Stimulated activated CD8-positive, alpha-beta memory T cell treated with anti-CD3 and anti-CD28 coated beads, Interleukin-15, amount 100 ng/mL, for 48 hours (primary cell): ENCODE data around the gene SPAG9.
A peak's percentile ranks its signal among the peaks of the same experiment; 100 is the strongest.

Experiments used
- DNase-seq, 2 donors: peaks; one replicate each; pipeline ENCODE4 v3.0.0-alpha.2; 2020; ENCODE audit warnings: low read depth in 2 of 2

SPAG9 gene

GRCh38 chr17:50986989-50987660 lies 133.5 kb downstream of the SPAG9 start:
- no peak for DNase-seq

DNA sequence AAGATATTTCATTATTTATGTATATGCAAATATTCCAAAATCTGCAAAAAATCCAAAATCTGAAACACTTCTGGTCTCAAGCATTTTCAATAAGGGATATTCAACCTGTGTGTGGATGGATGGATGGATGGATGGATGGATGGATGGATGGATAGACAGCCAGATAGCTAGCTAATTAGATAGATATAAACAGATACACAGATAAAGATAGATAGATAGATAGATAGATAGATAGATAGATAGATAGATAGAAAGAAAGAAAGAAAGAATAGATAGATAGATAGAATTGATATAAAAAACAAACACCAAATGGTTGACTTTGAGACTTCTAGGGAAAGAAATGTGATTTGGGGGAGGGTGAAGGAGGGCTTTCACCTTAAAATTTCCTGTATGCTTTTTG lies 139.4 kb downstream of the SPAG9 start:
- DNase-seq = no peak

GRCh38 chr17:50979524-50979927 lies 141.1 kb downstream of the SPAG9 start:
- DNase-seq = no peak

DNA sequence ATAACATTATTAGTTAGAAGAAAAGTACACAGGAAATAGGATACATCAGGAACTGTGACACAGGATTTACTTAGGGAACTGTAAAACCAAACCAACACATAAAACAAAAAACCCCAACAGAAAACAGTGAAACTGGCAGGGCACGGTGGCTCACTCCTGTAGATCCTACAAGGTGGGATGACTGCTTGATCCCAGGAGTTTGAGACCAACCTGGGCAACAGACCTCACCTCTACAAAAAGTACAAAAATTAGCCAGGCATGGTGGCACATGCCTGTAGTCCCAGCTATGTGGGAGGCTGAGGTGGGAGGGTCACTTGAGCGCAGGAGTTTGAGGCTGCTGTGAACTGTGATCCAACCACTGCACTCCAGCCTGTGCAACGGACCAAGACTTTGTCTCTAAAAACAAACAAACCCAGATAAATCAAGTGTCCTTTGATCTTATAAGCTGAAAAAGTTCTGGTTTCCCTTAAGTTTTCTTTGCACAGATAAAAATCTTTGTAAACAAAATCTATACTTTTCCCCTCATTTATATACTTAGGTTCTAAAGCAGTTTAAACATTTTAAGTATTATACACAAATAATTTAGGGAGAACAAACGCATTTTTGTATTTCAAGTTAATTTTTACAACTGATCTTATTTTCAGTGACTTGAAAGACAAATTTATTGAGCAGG lies 143.0 kb downstream of the SPAG9 start:
- no peak for DNase-seq

- no peak for DNase-seq
Observed at GRCh38 chr17:50976951-50977472, 143.7 kb downstream of the SPAG9 start.

DNA sequence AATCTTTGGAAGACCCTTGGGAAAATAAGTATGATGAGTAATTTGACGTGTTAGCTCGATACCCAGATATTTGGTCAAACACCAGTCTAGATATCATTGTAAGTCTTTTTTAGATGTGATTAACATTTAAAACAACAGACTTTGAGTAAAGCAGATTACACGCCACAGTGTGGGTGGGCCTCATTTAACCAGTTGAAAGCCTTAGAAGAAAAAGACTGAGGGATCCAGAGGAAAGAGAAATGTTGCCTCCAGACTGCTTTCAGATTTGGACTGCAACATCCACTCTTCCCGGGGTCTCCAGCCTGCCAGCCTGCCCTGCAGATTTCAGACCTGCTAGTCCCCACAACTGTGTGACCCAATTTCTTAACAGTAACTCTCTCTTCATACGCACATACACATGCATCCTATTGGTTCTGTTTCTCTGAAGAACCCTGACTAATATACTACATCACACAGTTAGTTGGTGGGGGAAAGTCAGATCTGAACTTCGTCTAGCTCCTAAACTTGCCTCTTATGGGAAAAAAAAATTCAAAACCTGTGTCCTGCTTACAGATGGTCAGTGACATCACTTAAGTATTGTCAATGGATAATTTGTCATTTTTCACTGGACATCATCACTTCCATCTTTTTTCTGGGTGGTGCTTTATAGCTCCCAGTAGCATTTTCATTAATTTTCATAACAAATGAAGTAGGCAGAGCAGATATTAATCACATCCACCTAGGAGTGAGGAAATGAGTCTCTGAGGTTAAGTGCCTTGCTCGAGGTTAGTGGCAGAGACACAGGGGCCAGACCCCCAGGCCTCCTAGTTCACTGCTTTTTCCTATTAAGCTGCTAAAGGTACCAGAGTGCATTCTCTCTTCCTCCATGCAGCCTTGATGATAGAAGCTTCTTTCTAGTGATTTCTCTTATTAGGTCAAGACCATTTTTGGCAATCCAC lies 146.8 kb downstream of the SPAG9 start:
- DNase-seq = no peak

DNA sequence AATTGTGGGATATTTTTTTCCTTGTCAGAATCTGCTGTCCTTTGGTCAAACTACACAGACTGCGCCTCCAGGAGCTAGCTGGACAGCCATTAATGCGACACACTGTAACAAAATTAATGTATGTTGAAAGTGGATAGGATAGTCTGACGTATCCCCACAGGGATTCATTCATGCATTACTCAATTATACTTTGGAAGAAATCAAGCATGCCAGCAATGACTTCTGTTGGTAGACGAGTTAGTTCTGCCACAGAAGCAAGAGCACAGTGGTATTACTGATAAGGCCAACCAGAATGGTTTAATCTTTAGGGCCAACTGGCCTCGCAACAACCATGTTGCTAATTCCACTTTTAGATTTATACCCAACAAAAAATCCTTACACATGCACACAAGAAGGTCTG lies 148.1 kb downstream of the SPAG9 start:
- DNase-seq = no peak

- DNase-seq = no peak
Observed at GRCh38 chr17:50967795-50968194, 152.9 kb downstream of the SPAG9 start.

GRCh38 chr17:50966163-50966666 lies 154.5 kb downstream of the SPAG9 start:
- no peak for DNase-seq

- no peak for DNase-seq
Observed at GRCh38 chr17:50963139-50963538, 157.5 kb downstream of the SPAG9 start.

DNA sequence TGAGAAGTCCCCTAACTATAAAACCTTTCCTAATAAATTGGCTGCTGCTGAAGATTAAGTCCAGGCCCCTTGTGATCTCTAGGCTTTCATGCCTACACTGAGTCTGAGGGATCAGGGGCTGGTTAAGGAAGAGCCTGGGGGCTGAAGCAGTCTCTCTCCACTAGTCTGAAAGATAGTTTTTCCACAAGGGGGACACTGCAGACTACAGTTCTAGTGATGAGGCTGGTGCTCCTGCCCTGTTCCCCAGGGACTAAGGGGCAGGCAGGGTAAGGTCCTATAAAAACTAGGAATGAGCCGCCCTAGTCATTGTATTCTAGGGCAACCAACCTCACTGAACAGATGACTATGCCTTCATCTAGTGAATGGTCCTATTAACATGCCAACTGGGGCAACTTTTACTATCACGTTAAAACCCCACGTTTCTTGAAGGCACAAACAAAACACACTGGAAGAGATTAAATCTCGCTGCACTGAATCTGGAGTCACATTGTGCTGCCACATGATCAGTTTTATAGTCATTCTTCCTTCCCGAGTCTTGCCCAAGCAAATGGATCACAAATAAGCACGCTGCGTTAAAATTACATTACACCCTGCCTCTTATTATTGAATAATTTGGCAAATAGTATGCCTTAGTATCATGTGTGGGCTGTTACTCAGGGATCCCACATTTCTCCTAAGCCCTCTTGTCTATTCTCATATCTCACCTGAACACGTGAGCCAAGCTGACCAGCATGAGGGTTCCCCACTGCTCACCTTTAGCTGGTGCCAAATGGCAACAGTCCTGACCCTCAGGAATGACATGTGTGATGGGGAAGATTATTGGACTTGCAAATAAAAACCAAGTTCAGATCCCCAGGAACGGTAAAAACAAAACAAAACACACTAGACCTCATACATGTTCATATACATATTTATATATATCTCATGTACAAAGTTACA lies 159.1 kb downstream of the SPAG9 start:
- no peak for DNase-seq

DNA sequence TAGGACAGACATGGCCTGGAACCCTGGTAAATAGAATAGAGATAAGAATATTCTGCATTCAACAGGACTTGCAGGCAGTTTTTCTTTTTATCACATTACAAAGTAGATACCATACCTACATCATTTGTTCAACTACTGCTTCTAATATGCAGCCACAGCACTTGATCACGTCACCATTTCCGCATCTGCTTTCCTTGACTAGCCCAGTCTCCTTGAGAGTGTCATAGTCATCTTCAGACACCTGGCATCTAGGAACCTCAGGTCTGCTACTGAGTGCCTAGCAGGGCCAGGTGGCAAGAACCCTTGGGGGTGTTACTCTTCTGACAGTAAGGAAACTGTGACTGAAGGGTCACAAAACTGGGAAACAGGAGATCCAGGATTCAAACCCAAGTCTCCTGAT lies 161.3 kb downstream of the SPAG9 start:
- DNase-seq = no peak

GRCh38 chr17:50957600-50958575 lies 162.8 kb downstream of the SPAG9 start:
- no peak for DNase-seq

DNA sequence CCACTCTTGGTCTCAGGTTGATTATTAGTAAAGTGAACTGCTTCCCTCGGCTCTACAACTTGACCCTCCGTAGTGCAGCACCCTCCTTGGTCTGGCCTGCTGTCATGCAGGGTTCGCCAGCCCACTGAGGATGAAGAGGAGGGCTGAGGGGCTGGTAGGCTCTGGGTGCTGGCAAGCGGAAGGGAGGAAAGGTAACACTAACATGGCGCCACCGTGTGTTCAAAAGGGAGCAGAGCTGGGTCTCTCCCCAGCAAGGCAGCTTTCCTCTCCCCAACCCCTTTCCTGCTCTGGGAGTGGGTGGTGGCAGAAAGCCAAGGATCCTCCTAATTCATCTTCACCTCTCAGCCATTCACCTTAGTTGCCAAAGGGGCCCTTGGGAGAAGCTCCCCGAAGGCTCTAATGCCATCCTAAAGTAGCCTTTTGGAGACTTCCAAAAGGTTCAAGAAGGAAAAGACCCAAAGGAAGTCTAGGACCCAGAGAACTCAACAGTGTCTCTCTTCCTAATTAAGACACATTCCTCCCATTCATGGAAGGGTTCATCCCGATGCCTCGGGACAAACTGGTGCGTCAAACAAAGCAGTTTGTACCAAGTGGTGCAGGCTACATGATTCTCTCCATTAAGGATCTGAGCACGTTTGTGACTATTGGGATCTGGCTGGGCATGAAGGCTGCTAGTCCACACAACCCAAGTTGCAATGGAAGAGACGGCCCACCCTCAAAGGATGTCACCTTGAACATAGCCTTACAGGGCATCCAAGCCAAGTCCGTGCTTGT lies 163.7 kb downstream of the SPAG9 start:
- peak; percentile 30 to 42 for DNase-seq

DNA sequence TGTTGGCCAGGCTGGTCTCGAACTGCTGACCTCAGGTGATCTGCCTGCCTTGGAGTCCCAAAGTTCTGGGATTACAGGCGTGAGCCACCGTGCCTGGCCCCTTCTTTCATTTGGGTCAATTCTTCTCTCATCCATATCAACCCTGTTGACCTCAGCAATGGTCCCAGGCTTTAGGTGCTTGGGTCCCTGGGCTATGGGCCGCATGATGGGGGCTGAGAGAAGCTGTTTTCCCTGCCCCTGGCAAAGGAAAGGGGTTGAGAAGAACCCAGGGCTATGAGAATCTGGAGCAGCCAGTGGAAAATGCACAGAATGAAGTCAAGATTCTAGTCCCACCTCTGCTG lies 164.3 kb downstream of the SPAG9 start:
- DNase-seq = no peak

GRCh38 chr17:50955667-50956120 lies 165.0 kb downstream of the SPAG9 start:
- no peak for DNase-seq

GRCh38 chr17:50955160-50955559 lies 165.5 kb downstream of the SPAG9 start:
- DNase-seq = no peak

- DNase-seq = no peak
Observed at GRCh38 chr17:50954641-50955121, 166.0 kb downstream of the SPAG9 start.
